BJ (cell line): ENCODE data around the gene REEP6. TPM values are rescaled to one million over a fixed set of nuclear protein-coding genes. Genes with fewer than 3 reads are reported as not detected.

Experiments
- CTCF ChIA-PET: fragments of 350-600 bp; formaldehyde crosslinking; extraction: SDS; loops from one replicate; lab custom pipeline; 2021; ENCODE audit warnings: antibody characterized with exemption, inconsistent platforms; lab: Yijun Ruan, JAX
- POLR2A ChIA-PET: fragments of 300-600 bp; sonication (Branson Sonifier 250); formaldehyde crosslinking; extraction: SDS; loops from one replicate; lab custom pipeline; 2021; ENCODE audit warnings: antibody characterized with exemption; lab: Charles Lee
- DNase-seq: peaks from one replicate; pipeline ENCODE4 v3.0.0-alpha.2; 2011; ENCODE audit warnings: low read depth
- H3K27me3 ChIP-seq: 2 replicates; pipeline ENCODE4 v1.6.0; 2011; ENCODE audit warnings: low read length; ENCODE audit not compliant: control insufficient read depth, insufficient read depth
- H3K36me3 ChIP-seq: 2 replicates; pipeline ENCODE4 v1.5.1; 2011; ENCODE audit warnings: low read length; ENCODE audit not compliant: control insufficient read depth, insufficient read depth
- H3K4me3 ChIP-seq: 2 replicates; pipeline ENCODE4 v1.5.1; 2011; ENCODE audit warnings: low read depth, mild to moderate bottlenecking, control low read depth, low read length
- polyA plus RNA-seq: library from polyadenylated mRNA; depleted of rRNA; stranded (reverse); fragments of >200 nt; gene quantifications from 2 replicates; pipeline ENCODE4 v1.2.3, GENCODE V29; 2011
- TF ChIP-seq, protein P1 (sequence below): IDR thresholded peaks from 2 replicates; pipeline ENCODE4 v1.5.1; 2011; ENCODE audit warnings: low read depth, mild to moderate bottlenecking, control low read depth, inconsistent platforms, low read length, moderate library complexity; ENCODE audit not compliant: insufficient read depth

REEP6 gene
- polyA plus RNA-seq, 1 experiment, result 3.1 TPM

DNA sequence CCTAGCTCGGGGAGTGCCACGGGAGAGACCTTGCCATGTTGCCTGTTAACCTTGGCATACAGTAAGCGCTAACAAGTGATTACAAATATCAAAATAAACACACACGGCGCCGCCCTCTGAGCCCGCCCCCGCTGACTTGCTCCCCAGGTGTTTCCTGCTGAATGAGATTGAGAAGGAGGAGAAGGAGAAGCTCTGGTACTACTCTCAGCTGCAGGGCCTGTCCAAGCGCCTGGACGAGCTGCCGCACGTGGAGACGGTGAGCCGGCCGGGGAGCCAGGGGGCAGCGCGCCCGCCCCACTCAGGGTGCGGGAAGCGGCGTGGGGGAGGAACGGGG is 36.0 kb upstream of the REEP6 start:
- TF ChIP-seq, protein P1, sequence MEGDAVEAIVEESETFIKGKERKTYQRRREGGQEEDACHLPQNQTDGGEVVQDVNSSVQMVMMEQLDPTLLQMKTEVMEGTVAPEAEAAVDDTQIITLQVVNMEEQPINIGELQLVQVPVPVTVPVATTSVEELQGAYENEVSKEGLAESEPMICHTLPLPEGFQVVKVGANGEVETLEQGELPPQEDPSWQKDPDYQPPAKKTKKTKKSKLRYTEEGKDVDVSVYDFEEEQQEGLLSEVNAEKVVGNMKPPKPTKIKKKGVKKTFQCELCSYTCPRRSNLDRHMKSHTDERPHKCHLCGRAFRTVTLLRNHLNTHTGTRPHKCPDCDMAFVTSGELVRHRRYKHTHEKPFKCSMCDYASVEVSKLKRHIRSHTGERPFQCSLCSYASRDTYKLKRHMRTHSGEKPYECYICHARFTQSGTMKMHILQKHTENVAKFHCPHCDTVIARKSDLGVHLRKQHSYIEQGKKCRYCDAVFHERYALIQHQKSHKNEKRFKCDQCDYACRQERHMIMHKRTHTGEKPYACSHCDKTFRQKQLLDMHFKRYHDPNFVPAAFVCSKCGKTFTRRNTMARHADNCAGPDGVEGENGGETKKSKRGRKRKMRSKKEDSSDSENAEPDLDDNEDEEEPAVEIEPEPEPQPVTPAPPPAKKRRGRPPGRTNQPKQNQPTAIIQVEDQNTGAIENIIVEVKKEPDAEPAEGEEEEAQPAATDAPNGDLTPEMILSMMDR, result no peak
- POLR2A ChIA-PET, result no interaction called here
- Histone ChIP-seq H3K36me3 (no peaks in the 10 kb centered on the region), H3K4me3 (no peak overlapping the region), H3K27me3 (peaks cover 34% of the 10 kb centered on the region)
- DNase-seq, result no peak
- CTCF ChIA-PET, result interaction anchor here (0.6 to 1.8 kb wide), 8 partner anchors 8 to 272 kb away, joined by 3 to 9 read pairs (median 4); no protein-coding TSS in a partner anchor

DNA sequence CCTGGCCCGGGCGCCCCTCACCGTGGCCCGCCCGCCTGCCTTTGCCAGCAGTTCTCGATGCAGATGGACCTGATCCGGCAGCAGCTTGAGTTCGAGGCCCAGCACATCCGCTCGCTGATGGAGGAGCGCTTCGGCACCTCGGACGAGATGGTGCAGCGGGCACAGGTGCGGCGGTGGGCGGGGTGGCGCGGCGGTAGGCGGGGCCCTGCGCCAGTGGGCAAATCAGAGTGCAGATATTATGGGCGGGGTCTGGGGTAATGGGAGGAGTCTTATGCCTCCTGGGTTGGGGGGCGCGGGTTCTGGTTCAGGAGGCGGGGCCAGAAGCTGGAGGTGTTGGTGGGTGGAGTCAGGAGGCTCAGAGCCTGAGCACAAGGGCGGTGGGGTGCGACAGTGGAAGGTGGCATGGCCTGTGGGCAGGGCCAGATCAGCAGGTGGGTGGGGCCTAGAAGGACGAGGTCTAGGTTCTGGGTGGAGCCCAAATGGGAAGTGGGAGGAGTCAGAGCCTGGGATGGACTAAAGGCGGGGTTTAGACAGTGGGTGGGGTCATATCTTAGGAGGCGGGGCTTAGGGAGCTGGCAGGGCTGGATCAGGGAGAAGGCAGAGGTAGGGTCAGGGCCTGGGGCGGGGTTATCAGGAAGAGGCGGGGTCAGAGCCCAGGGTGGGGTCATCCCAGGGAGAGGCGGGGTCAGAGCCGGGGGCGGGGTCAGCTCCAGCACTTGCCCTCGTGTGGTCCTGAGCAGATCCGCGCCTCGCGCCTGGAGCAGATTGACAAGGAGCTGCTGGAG is 35.5 kb upstream of the REEP6 start:
- Histone ChIP-seq H3K36me3 (peaks cover 4% of the 10 kb centered on the region; the same call in 1 of the 2 replicates), H3K4me3 (no peak overlapping the region), H3K27me3 (peaks cover 30% of the 10 kb centered on the region)
- TF ChIP-seq, protein P1, result no peak
- no peak for DNase-seq
- CTCF ChIA-PET, result interaction anchor here (0.6 to 1.8 kb wide), 9 partner anchors 9 to 322 kb away, joined by 3 to 9 read pairs (median 3); no protein-coding TSS in a partner anchor
- POLR2A ChIA-PET, result no interaction called here

DNA sequence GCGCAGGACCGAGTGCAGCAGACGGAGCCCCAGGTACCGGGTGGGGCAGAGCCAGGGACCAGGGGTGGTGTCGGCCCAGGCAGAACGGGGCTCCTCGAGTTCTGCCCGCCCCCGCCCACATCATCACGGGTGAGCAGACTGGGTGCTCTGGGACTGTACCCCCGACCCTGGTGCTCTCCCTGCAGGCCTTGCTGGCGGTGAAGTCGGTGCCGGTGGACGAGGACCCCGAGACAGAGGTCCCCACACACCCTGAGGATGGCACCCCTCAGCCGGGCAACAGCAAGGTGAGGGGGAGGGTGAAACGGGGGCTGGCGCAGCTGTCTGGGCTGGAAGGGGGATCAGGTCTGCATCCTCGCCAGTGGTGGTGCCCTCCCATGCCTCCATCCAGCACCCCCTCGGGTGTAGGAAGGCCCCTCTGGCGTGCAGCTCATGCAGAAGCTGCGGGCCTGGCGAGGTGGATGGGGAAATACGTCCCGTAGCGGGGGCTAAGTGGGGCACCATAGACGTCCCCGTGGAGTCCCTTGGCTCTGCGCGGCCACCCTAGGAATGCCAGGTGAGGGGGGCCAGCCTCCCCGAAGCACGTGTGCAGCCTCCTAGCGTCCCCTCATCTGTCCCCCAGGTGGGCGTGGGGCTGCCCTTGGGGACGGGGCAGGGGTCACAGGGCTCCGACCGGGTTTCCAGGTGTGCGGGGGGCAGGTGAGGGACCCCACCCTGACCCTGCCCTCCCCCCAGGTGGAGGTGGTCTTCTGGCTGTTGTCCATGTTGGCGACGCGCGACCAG is 34.7 kb upstream of the REEP6 start:
- H3K27me3 ChIP-seq, result peaks cover 22% of the 10 kb centered on the region
- CTCF ChIA-PET, result interaction anchor here (0.6 to 2.2 kb wide), 8 partner anchors 9 to 321 kb away, joined by 3 to 9 read pairs (median 4); no protein-coding TSS in a partner anchor
- POLR2A ChIA-PET, result no interaction called here
- H3K36me3 ChIP-seq, result peaks cover 6% of the 10 kb centered on the region; the same call in 1 of the 2 replicates
- TF ChIP-seq, protein P1, result no peak
- no peak for DNase-seq
- no peak overlapping the region for H3K4me3 ChIP-seq

DNA sequence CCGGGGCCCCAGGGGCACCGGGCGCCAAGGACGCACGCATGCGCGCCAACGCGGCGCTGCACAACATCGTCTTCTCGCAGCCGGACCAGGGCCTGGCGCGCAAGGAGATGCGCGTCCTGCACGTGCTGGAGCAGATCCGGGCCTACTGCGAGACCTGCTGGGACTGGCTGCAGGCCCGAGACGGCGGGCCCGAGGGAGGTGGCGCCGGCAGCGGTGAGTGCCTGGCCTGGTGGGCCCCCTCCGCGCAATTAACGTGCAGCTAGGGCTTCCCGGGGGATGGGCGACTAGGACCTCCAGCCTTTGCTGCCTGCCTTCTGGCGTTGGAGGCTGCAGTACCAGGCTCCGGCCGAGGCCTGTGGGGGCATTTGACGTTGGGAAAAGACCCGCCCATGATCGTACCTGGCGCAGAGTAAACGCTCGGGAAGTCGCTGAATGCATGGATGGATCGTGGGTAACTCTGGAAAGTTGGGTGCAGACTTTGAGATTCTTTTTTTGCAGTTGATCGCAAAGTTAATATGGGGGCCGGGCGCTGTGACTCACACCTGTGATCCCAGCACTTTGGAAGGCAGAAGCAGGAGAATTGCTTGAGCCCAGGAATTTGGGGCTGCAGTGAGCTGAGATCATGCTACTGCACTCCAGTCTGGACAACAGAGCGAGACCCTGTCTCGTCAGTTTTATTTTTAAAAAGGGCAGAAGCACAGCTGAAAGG is 33.8 kb upstream of the REEP6 start:
- H3K27me3 ChIP-seq, result peaks cover 16% of the 10 kb centered on the region

More for the DNA sequence above, 33.8 kb upstream of the REEP6 start:
- Histone ChIP-seq H3K4me3 (no peak overlapping the region), H3K36me3 (peaks cover 6% of the 10 kb centered on the region; the same call in 1 of the 2 replicates)
- POLR2A ChIA-PET, result no interaction called here
- DNase-seq, result no peak
- TF ChIP-seq, protein P1, result no peak
- CTCF ChIA-PET, result interaction anchor here (2.2 kb wide), 1 partner anchor 12 kb away, joined by 7 read pairs; no protein-coding TSS in a partner anchor
